ENCODE results near the gene CEP170.
"Not testable (repeated sequence)": the region's sequence is repeated elsewhere in the genome, so short reads cannot be mapped to it uniquely, and the experiment has no call there.

The CEP170 gene

DNA sequence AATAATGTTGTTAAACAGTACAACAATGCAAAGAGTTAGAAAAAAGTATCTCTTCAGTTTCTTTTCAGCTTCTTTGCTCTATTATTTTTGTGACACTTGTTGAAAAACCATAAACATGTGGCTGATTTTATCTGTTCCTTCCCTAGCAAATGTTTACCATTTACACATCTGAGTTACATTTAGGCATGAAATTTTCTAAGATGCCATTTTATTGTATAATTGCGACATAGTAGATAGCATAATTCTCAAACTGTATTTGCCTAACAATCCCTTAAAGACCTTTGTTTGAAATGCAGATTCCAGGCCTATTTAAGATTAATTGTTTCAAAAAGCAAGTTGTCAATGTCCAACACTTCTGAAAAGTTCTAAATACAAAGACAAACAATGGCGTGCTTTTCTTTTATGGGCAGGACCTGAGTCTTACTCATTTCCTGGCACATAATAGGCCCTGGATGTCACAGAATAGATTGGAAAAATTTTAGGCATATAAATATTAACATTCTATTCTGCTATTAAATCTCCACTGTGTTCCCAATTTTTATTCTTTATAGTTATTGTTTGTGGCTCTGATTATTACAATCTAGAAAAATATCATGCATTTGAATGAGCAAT, 81.2 kb downstream of the CEP170 start:
- not testable (repeated sequence) for DNase-seq (ENCODE audit: low read depth in 2 of 2)

DNA sequence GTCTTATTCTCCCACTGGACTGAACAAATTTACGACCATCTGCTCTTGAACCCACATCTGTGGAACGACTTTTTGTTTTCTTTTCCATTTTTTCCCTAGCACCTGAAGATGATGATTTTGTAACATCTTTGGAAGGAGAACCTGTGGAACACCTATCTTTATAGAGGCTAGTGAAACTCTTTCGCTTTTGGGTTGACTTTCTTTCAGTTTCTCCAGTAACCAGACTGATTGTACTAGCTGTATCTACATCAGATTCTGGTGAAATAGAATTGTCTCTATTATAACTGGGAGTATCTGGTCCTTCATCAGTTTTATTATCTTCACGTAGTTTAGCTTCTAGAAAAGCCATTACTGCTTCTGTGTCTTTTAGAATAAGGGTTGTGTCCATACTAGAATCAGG, 90.2 kb downstream of the CEP170 start:
- not testable (repeated sequence) for DNase-seq (ENCODE audit: low read depth in 2 of 2)

DNA sequence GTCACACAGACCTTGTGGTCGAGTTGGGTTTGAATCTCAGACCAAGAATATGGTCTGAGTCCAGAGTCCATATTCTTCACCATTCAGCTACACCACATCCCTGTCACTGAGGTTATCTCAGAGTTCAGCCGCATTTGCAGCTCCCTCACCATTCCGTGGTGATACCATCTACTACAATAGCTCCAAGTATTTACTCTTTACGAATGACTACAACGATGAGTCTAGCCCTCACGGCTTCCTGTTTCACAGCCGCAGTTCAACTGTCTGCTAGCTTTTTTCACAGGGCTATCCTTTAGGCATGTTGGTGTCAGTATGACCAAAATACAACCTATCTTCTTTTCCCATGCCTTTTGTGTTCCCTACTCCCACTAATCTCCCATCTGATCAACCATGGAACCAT, 104.2 kb downstream of the CEP170 start:
- DNase-seq (ENCODE audit: low read depth in 2 of 2): not testable (repeated sequence)

DNA sequence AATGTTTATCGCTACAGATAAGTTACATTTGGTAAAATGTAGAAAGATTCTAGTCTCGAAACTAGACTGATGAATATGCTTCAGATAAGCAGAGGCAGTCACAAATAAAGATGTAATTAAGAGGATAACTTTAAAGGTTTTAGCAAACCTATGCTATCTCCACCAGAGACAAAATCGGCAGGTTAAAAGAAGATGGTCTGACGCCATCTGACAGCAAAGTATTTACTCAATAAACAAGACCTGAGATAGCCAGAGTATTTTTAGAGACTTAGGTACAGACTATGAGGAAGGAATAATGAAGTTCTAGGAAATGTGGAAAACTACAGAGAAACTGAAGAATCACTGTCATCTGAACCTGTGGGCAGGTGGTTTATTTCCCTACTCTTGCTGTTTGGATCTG, 106.0 kb downstream of the CEP170 start:
- DNase-seq (ENCODE audit: low read depth in 2 of 2): not testable (repeated sequence)

DNA sequence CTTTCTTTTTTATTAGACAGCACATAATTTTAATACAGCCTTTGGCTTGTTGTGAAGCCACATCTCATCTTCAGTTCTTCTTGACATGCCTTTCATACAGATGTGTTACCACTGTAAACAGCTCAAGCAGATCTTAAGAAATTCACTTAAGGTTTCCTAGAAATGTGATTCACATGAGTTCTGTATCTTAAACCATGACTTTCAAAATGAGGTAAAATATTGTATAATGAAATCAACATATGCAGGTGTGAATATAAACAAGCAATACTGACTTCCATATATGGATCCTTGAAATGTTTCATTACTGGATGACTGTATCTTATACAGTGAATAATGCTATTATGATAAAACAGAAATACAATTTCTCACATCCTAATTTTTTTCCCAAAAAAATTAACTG, 107.7 kb downstream of the CEP170 start:
- not testable (repeated sequence) for DNase-seq (ENCODE audit: low read depth in 2 of 2)

DNA sequence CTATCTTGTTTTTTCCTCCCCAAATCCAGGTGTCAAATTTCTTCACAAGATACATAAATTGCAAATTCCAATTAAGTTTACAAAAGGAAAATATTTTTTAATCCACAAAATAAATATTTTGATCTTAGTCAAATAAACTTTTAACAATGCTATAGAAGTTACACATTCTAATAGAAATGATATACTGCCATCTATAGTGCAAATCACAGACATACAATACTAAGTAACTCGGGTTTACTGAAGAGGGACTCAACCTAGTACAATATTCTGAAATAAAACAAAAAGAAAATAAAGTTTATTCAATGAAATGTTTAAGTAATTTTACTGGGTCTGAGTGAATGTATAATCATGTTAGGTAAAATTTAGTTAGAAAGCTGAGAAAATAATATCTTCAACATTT, 114.6 kb downstream of the CEP170 start:
- DNase-seq (ENCODE audit: low read depth in 2 of 2): not testable (repeated sequence)

DNA sequence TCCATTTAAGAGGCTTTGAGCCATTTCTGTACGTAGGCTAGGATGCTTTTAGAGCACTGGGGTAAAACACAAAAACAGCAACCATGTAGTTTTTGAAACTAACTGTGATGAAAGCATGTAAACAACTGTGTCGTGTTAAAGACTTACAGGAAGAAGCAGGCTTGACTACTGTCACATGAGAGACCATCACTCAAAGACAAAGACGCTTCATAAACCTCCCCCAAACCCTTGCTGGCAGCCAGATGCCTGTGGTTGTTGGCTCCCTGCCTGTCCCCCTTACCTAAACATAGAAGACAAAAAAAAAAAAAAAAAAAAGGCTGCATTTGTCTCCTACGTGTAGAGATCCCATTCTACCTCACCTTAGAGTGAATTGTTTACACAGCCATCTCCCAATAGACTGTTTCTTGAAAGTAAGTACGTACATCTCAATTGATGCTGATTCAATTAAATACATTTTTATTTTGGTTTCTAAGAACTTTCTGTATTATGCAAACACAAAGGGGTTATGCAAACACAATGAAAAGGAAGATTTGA, 132.1 kb downstream of the CEP170 start:
- not testable (repeated sequence) for DNase-seq (ENCODE audit: low read depth in 2 of 2)

DNA sequence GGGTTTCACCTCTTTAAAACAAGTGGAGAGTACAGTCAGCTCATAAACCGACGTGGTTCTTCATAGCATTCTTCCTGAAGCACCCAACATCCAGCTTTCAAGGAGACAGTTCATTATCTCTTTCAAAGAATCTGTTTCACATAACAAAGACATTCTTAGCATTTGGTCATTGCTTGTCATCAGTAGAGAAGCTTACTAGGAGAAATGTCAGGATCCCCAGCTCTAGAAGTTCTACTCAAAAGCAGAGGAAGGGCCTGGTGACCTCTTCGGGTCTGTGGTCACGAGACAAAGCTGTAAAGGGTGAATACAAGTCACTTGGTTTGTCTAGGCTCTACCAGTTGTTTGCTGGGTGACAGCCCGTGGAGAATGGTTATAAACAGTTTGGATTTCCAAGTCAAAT, 133.1 kb downstream of the CEP170 start:
- DNase-seq (ENCODE audit: low read depth in 2 of 2): not testable (repeated sequence)

DNA sequence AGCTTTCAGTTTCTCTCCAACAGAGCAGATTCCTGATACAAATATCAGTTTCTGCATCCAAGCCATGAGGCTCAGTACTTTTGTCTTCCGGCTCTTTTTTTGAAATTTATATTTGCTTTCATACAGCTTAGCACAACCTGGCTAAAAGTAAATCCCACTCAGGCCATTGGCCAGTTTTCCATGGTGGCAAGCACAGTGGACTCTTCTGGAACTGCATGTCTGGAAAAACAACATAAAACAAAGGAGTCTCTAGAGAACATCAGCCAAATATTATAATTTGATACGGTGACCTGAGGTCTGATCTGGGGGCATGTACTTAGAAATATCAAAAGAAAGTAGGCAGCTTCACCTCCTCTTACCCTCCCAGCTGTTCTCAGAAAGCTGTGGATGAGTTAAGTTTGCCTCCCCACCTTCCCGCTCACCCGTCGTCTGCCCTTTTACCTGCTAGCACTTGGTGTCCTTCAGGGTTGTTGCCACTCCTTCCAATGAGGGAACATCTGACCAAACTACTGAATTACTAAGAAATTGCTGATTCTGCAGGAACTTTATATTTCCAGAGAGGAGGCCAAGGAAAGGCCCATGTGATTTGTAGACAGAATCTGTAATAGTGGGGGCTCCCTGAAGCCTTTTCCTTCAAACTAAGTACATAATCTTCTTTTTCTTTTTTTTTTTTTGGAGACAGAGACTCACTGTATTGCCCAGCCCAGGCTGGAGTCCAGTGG, 136.3 kb downstream of the CEP170 start:
- DNase-seq (ENCODE audit: low read depth in 2 of 2): not testable (repeated sequence)

DNA sequence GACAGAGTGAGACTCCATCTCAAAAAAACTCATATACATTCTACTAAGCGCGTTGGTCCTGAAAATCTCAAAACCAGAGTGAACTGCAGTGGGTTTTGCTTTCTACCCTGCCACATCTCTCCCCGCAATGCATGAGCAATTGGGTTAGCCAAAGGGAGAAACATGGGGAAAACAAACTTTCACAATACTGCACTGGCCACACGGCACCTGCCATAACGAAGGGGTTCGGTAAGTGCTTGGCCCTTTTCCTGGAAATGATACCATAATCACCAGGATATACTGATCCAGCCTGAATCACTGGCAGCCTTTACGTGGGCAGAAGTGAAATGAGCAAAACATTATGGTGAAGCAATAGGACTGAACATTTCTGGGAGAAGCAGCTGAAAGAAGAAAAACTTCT, 138.9 kb downstream of the CEP170 start:
- not testable (repeated sequence) for DNase-seq (ENCODE audit: low read depth in 2 of 2)

DNA sequence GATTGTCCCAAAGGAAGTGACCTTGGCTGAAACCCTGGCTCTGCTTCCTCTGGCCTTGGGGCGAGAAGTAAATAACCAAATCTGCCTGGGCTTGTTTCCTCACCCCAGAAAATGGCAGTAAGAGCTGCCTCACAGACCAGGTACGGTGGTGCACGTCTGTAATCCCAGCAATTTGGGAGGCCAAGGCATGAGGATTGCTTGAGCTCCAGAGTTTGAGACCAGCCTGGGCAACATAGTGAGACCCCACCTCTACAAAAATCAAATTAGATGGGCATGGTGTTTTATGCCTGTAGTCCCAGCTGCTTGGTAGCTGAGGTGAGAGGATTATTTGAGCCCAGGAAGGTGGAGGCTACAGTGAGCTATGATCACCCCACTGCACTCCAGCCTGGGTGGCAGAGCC, 140.3 kb downstream of the CEP170 start:
- not testable (repeated sequence) for DNase-seq (ENCODE audit: low read depth in 2 of 2)

DNA sequence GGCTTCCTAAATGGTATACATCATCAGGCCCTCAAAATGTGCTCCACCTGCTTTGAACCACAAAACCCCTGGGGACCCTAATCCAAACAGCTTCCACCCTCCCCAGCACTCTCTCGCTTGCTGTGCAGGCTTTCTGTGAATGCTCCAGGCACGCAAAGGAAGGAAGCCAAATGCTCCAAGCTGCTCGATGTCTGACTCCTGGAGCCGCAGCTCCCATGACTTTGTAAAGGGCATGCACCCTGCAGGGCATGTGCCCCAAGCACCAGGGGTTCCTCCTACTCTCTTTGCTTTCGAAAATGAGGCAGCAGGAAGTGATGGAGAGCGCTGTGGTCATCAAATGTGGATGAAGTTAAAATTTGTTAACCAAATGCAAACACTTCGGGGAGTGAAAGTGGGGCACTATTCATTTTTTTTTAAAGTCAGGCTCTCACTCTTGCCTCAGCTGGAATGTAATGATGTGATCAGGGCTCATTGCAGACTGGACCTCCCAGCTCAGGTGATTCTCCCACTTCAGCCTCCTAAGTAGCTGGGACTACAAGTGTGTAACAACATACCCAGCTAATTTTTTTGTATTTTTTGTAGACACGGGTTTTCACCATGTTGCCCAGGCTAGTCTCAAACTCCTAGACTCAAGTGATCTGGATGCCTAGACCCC, 140.9 kb downstream of the CEP170 start:
- DNase-seq (ENCODE audit: low read depth in 2 of 2): not testable (repeated sequence)

DNA sequence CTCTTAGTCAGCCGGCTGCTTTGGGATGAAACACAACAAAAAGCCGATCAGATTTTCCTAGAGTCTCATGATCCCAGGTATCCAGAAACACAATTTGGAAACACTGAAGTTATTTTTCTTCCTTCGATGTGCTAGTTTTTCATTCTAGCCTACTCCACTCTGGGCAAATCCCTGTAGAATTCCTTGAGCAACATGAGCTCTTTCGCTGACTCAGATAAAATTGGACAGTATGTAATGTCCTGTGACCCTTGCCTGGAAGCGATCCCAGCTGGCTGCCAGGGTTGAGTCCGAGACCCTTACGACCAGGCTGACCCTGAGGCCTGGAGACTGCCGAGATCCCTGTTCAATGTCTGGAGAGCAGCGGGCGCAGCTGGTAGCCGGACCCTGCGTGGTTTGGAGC, 147.9 kb downstream of the CEP170 start:
- not testable (repeated sequence) for DNase-seq (ENCODE audit: low read depth in 2 of 2)

DNA sequence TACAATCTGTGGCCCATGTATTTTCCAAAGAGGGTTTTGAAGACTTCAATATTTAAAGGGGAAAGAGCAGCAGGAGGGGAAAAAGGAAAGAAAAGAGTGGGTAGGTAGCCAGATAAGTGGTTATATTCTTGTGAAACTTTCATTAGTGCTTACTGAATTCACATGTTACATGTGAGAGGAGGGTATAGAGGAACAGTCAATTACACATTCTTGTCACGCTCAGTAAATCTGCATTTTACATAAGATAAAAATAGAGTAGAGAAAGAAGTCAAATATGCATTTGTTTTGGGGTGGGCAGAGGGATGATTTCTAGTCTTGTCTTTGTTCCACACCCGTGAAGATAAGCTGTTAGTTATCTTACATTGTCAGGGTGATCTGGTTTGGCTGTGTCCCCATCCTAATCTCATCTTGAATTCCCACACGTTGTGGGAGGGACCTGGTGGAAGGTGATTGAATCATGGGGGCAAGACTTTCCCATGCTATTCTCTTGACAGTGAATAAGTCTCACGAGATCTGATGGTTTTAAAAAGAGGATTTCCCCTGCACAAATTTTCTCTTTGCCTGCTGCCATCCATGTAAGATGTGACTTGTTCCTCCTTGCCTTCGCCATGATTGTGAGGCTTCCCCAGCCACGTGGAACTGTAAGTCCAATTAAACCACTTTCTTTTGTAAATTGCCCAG, 149.3 kb downstream of the CEP170 start:
- not testable (repeated sequence) for DNase-seq (ENCODE audit: low read depth in 2 of 2)

DNA sequence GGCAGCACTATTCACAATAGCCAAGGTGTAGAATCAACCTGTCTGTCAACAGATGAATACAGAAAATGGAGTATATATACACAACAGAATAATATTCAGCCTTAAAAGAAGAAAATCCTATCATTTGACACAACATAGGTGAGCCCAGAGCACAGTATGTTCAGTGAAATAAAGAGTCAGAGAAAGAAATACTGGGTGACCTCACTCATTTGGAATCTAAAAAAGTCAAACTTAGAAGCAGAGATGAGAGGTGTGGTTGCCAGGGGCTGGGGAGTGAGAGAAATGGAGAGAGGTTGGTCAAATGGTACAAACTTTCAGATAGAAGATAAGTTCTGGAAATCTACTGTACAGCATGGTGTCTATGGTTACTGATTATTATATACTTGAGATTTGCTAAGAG, 150.0 kb downstream of the CEP170 start:
- not testable (repeated sequence) for DNase-seq (ENCODE audit: low read depth in 2 of 2)

DNA sequence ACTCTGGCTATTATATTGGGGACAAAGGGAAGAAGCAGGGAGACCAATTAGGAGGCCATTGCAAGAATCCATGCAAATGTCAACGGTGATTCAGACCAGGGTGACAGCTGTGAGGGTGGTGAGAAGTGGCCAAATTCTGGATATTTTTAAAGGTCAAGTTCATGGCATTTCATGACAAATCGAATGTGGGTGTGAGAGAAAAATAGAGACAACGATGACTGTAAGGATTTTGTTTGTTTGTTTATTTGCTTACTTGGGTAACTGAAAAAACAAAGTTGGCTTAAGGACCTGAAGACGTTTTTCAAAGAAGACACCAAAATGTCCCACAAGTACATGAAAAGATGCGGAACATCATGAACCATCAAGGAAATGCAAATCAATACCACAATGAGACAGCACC, 150.6 kb downstream of the CEP170 start:
- DNase-seq (ENCODE audit: low read depth in 2 of 2): not testable (repeated sequence)

DNA sequence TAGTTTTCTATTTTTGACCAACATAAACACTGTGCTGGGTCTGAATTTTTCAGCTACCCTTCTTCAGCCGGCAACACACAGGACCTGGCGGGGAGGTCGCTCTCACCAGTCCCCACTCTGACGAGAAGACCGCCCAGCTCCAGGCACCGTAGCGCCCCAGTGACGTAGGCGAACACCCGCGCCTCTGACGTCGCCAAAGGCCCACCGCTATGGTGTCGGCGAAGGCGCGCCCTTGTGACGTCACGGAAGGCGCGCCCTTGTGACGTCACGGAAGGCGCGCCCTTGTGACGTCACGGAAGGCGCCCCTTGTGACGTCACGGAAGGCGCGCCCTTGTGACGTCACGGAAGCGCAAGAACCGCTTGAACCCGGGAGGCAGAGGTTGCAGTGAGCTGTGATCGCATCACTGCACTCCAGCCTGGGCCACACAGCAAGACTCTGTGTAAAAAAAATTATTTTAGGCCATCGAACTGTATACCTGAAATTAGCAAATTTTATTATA, 153.5 kb downstream of the CEP170 start:
- peak; percentile 37 to 43 for DNase-seq (ENCODE audit: low read depth in 2 of 2)

DNA sequence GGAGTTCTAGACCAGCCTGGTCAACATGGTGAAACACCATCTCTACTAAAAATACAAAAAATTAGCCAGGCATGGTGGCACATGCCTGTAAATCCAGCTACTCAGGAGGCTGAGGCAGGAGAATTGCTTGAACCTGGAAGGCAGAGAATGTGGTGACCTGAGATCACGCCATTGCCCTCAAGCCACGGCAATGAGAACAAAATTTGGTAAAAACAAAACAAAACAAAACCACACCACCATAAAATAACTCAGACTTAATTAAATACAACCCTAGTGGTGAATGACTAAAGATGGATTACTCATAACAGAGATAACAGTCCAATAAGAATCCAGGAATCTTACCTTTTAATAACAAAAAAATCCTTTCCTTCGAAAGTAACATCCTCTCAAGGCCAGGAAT, 167.7 kb downstream of the CEP170 start:
- DNase-seq (ENCODE audit: low read depth in 2 of 2): not testable (repeated sequence)
